Renal cortical epithelial cell (primary cell): ENCODE measurements around the gene LTA4H. TPM values are rescaled to one million over a fixed set of nuclear protein-coding genes. Genes with fewer than 3 reads are reported as not detected.
A peak's percentile ranks its signal among the peaks of the same experiment; 100 is the strongest.

Source experiments
- DNase-seq: peaks from one replicate; pipeline ENCODE4 v3.0.0-alpha.2; 2011; ENCODE audit warnings: low read depth
- total RNA-seq: library from RNA; depleted of rRNA; stranded (reverse); fragments of >200 nt; gene quantifications from 2 replicates; pipeline ENCODE4 v1.2.3, GENCODE V29; 2014

The LTA4H gene
- total RNA-seq, 1 donor from 2014 or later: 112 TPM

DNA sequence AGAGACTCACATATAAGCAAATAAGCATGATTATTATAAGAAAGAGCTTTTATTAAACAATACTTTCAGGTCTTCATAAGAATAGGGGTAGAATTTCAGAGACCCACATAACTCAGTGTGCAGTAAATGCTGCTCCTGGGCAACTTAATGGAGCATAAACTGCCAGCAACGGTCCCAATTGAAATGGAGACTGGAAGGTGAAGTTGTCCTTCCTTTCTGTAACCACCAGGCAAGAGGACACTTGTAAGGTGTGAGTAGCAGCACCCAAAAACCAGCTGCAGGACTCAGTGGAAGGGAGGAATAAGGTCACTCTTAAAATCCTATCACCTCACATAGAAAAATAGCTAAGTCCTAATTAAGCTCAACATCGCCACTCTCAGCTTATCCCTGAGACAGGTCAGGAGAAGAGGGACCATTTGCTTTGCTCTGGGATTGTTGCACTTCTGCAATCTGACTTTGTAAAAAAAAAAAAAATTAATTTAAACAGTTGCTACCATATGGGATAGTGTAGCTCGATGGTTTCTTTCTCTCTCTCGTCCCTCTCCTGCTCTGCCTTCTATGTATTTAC is 22.7 kb upstream of the LTA4H start:
- DNase-seq: no peak

DNA sequence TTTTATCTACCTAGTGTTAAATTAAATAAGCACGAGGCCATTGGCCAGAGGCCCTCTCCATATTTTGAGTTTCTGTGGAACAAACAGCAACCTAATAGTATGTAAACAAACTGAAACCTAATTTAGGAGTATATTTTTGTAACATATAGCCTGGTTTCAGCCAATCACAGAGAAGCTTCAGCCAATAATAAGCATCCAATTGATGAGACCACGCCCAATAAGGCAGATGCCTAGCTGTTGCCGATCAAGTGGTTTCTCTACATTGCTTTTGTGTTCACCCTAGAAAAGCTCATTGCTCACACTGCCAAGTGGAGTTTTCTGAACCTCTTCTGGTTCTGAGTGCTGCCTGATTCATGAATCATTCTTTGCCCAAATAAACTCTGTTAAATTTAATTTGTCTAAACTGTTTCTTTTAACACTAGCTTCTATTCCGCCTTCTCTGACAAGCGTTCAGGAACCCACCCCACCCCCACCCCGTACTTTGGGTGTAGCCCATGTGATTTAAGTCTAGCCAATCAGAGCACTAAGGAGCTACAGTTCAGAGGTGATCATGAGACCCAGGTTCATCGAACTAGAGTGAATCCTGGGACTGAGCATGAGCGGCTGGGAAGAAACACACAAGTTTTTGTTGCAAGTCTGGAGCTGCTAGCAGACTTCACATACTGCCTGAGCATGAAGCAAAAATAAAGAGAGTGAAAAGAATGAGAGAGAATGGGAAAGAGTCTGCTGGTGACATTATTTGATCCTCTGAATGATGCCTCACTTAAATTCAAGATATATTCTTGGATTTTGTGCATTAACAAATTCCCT is 21.5 kb upstream of the LTA4H start:
- no peak for DNase-seq

- no peak for DNase-seq
Measured at GRCh38 chr12:96054244-96054610, 18.8 kb upstream of the LTA4H start.

- DNase-seq: peak; percentile 42
Measured at GRCh38 chr12:96053476-96054243, 18.3 kb upstream of the LTA4H start.

- no peak for DNase-seq
Measured at GRCh38 chr12:96051756-96052485, 16.5 kb upstream of the LTA4H start.

GRCh38 chr12:96050139-96050538 is 14.8 kb upstream of the LTA4H start:
- no peak for DNase-seq

DNA sequence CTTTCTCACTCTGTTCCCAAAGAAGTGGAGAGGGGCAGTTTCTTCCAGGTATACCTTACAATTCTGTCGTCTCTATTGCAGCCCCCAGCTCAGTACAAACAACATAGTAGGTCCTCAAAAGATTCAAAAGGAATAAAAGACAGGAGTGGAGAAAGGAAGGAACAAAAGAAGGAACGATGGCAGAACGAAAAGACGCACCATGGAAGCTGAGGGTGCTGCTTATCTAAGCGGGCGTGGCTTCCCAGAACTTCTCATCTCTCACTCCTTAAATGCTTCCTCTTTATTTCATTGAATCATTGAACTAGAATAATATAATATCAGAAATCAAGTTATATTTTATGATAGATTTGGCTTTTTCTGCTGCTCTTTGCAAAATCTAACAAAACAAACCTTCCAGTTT is 13.7 kb upstream of the LTA4H start:
- no peak for DNase-seq

GRCh38 chr12:96048393-96048969 is 13.1 kb upstream of the LTA4H start:
- DNase-seq: no peak

DNA sequence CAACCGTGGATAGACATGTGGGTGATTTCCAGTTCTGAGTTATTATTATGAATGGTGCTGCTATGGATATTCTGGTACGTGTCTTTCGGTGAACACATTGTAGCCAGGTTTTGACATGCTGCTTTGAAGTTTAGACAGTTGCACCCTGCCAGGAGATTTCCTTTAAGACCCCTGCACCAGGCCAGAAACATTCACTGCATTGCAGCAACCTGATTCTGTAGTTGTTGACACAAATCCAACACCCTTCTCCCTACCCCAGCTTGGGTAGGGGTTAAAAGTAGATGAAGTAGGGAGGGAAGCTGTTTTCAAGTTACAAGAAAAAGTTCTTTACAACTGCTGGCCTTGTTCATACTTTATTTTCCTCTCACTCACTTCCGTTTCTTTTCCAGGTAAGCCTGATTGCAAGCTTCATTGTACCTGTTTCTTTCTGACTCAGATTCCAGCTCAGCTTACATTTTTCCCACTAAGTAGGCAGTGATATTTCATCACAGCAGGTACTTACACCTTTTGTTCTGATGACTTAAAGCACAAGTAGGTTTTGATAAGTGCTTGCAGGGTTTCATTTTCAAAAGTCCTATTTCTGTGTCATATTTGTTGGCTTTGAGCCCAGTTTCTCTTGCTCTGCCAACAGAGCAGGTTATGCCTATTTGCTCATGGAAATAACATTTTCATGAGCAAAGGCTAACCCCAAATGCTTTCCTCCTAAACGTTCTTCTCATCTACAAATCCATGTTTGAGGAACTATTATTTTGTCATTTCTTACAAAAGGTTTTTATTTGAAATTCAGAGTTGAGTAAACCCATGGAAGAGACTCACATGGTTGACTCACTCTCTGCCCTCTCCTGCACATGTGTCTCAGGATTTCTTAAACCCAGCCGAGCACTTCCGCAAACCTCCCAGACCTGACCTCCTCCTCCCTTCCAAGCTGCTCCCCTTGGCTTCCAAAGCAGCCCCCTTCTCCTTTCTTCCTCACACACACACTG is 12.1 kb upstream of the LTA4H start:
- peak; percentile 79 for DNase-seq

GRCh38 chr12:96046543-96047228 is 11.3 kb upstream of the LTA4H start:
- DNase-seq: no peak

DNA sequence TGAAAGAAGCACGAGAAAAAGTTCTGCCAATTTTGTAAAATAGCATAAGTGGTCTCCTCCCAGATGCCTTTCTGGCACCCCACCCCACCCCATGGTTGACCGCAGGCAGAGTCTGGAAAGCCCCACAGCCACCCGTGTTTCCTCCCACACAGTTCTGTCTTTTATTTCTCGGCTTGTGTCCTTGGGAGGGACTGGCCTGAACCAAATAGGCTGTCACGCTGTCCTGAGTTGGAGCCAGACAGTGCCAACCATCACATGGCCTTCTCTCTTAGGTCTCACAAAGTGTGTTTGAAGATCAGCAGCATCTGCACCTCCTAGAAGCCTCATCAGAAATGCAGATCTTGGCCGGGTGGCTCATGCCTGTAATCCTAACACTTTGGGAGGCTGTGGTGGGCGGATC is 10.2 kb upstream of the LTA4H start:
- DNase-seq: no peak

- no peak for DNase-seq
Measured at GRCh38 chr12:96044943-96045290, 9.5 kb upstream of the LTA4H start.

GRCh38 chr12:96044017-96044942 is 8.9 kb upstream of the LTA4H start:
- DNase-seq: no peak

- no peak for DNase-seq
Measured at GRCh38 chr12:96041181-96041580, 5.8 kb upstream of the LTA4H start.

GRCh38 chr12:96040305-96041133 is 5.1 kb upstream of the LTA4H start:
- no peak for DNase-seq

GRCh38 chr12:96039516-96039915 is 4.1 kb upstream of the LTA4H start:
- no peak for DNase-seq

GRCh38 chr12:96036765-96037455 is 1.5 kb upstream of the LTA4H start:
- no peak for DNase-seq
